ENCODE data around the gene MEGF11.

DNA sequence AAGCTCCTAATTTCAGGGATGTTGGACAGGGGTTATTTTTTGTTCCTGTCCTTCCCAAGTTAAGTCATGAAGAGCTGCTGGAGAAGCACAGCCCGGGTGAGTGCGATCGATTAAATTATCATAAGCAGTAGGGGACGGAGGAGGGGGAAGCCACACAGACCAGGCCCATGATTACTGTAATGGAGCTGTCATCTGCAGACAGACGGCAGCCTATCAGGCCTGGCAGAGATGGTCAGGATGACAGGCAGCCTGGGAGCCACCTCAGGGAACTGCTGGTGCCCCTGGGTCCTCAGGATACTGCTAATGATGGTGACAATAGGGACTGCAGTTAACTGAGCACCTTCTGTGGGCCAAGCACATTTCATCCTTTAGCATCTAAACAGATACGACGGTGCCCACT lies 236.6 kb downstream of the MEGF11 start:
- TF ChIP-seq, protein P1, sequence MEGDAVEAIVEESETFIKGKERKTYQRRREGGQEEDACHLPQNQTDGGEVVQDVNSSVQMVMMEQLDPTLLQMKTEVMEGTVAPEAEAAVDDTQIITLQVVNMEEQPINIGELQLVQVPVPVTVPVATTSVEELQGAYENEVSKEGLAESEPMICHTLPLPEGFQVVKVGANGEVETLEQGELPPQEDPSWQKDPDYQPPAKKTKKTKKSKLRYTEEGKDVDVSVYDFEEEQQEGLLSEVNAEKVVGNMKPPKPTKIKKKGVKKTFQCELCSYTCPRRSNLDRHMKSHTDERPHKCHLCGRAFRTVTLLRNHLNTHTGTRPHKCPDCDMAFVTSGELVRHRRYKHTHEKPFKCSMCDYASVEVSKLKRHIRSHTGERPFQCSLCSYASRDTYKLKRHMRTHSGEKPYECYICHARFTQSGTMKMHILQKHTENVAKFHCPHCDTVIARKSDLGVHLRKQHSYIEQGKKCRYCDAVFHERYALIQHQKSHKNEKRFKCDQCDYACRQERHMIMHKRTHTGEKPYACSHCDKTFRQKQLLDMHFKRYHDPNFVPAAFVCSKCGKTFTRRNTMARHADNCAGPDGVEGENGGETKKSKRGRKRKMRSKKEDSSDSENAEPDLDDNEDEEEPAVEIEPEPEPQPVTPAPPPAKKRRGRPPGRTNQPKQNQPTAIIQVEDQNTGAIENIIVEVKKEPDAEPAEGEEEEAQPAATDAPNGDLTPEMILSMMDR (IDR thresholded peaks at IDR 0.05): no peak
- no peak for TF ChIP-seq POLR2AphosphoS5 (IDR thresholded peaks at IDR 0.05)
